ENCODE results near the gene CEPT1. TPM values are rescaled to one million over a fixed set of nuclear protein-coding genes. Genes with fewer than 3 reads are reported as not detected.

Gene CEPT1
- total and polyA plus RNA-seq, 10 of the 15 experiments (the other 5 are each of a cell fraction or from before 2014, with no cell fraction given), result 29.4 to 77.9 (median 54.8) TPM

GRCh38 chr1:111192658-111193519, 52.9 kb downstream of the CEPT1 start (continued):
- TF ChIP-seq ELK1 (IDR thresholded peaks at IDR 0.05; ENCODE audit: low read depth, low read length) (no peak), CHD2 (IDR thresholded peaks at IDR 0.05; ENCODE audit: borderline replicate concordance, low read depth, low read length) (0 out of 2 replicates have a peak, but pooled peaks have one; percentile 25), MXI1 (IDR thresholded peaks at IDR 0.05; ENCODE audit: low read depth, low read length) (no peak), POLR2AphosphoS5 (IDR thresholded peaks at IDR 0.05; ENCODE audit: low read length) (no peak; the same call in none of the 2 replicates), PBX3 (IDR thresholded peaks at IDR 0.05; ENCODE audit: insufficient replicate concordance, low read depth, low read length) (no peak), FOS (IDR thresholded peaks at IDR 0.05; ENCODE audit: borderline replicate concordance, extremely low read depth, insufficient read length) (no peak), DPF2 (IDR thresholded peaks at IDR 0.05) (peak; percentile 69; the same call in 1 of the 2 replicates), CHD4 (IDR thresholded peaks at IDR 0.05) (no peak), MEF2B (IDR thresholded peaks at IDR 0.05; ENCODE audit: partially characterized antibody, poor library complexity, severe bottlenecking) (no peak), ZNF217 (IDR thresholded peaks at IDR 0.05) (no peak), NFXL1 (IDR thresholded peaks at IDR 0.05; ENCODE audit: borderline replicate concordance) (no peak), KDM1A (IDR thresholded peaks at IDR 0.05; ENCODE audit: borderline replicate concordance) (no peak), TCF12 (IDR thresholded peaks at IDR 0.05; ENCODE audit: low read depth, low read length) (no peak), GABPA (IDR thresholded peaks at IDR 0.05; ENCODE audit: low read depth) (no peak), SUPT20H (IDR thresholded peaks at IDR 0.05; ENCODE audit: borderline replicate concordance, control insufficient read depth, low read depth, low read length) (no peak), ZNF207 (IDR thresholded peaks at IDR 0.05; ENCODE audit: borderline replicate concordance) (no peak), SP1 (IDR thresholded peaks at IDR 0.05; ENCODE audit: low read depth, low read length) (no peak), IKZF2 (IDR thresholded peaks at IDR 0.05) (peak; percentile 93 to 95; a peak in 3 of 4 replicates), NFYA (IDR thresholded peaks at IDR 0.05; ENCODE audit: borderline replicate concordance, low read depth, low read length) (no peak), CUX1 (IDR thresholded peaks at IDR 0.05; ENCODE audit: insufficient replicate concordance, low read depth, low read length) (peak; percentile 22), RB1 (IDR thresholded peaks at IDR 0.05; ENCODE audit: borderline replicate concordance) (no peak), USF2 (IDR thresholded peaks at IDR 0.05; ENCODE audit: borderline replicate concordance, low read depth, low read length) (no peak)

Measured in GM12878 (cell line).